Measurements from ENCODE around the gene CCDC196. TPM values are rescaled to one million over a fixed set of nuclear protein-coding genes. Genes with fewer than 3 reads are reported as not detected.

Gene CCDC196
- total and polyA plus RNA-seq, 10 of the 15 experiments (the other 5 are each of a cell fraction or from before 2014, with no cell fraction given): 0.03 to 0.52 (median 0.28) TPM; not detected in 7

GRCh38 chr14:66476964-66477363, 9.2 kb upstream of the CCDC196 start:
- H3K9me3 ChIP-seq (replicated peaks; ENCODE audit: control insufficient read depth, insufficient read depth, low read length): no peaks in the 10 kb centered on the region
- H3K4me3 ChIP-seq: no peak overlapping the region
- ChIA-PET CTCF (interaction anchor here (1.2 to 2.1 kb wide), 2 partner anchors 10 to 117 kb away, joined by 3 to 9 read pairs; no protein-coding TSS in a partner anchor), POLR2A (no interaction called here), SMC1A (ENCODE audit: uncharacterized antibody, unreplicated experiment) (interaction anchor here (1.0 to 2.6 kb wide), 3 partner anchors 10 to 30 kb away, joined by 3 to 10 read pairs (median 3); no protein-coding TSS in a partner anchor), RAD21 (ENCODE audit: unreplicated experiment) (interaction anchor here (0.8 to 1.1 kb wide), 3 partner anchors 18 to 118 kb away, joined by 3 read pairs; no protein-coding TSS in a partner anchor)
- intact Hi-C loops (cut with micrococcal nuclease; ENCODE audit: unreplicated experiment): no loop called here
- H4K20me1 ChIP-seq (ENCODE audit: control insufficient read depth, insufficient read depth): no peaks in the 10 kb centered on the region
- BruUV-seq (replicated peaks): no TSS peak
- no peaks in the 10 kb centered on the region for H3K27me3 ChIP-seq (replicated peaks in 1 of 2; ENCODE audit: control insufficient read depth in 2 of 2, insufficient read depth in 2 of 2, low read length in 1 of 2)
- DNase-seq (ENCODE audit: low read depth, low spot score) (no peak), FAIRE-seq (no peak), ATAC-seq (no peak)
- H3K27ac ChIP-seq (ENCODE audit: control insufficient read depth, insufficient read depth): no peak overlapping the region
- no peak overlapping the region for H3K4me2 ChIP-seq (ENCODE audit: control insufficient read depth, insufficient read depth)
- no peak overlapping the region for H2AFZ ChIP-seq (ENCODE audit: control insufficient read depth, low read depth, low read length)
- no peaks in the 10 kb centered on the region for H3K36me3 ChIP-seq (ENCODE audit: control insufficient read depth in 2 of 2, insufficient read depth in 2 of 2, low read length in 1 of 2)
- TF ChIP-seq RAD51 (IDR thresholded peaks at IDR 0.05) (no peak), RCOR1 (conservative IDR thresholded peaks at IDR 0.05; ENCODE audit: low read depth, low read length) (no peak), TAF1 (IDR thresholded peaks at IDR 0.05; ENCODE audit: borderline replicate concordance, low read depth, low read length) (no peak), KLF5 (IDR thresholded peaks at IDR 0.05; ENCODE audit: partially characterized antibody) (no peak)
- WGBS (ENCODE audit: insufficient coverage, insufficient replicate concordance, low lambda C conversion rate, missing lambda C conversion rate): 0% methylated on average over 1 of the region's 1 CpG
- H3K9ac ChIP-seq (ENCODE audit: control insufficient read depth, insufficient read depth, low read length): no peak overlapping the region
- H3K79me2 ChIP-seq (ENCODE audit: control insufficient read depth, insufficient read depth, low read length): no peaks in the 10 kb centered on the region
- in situ Hi-C loops (cut with MboI): no loop called here
- H3K4me1 ChIP-seq (ENCODE audit: control insufficient read depth, insufficient read depth, low read length): no peaks in the 10 kb centered on the region

DNA sequence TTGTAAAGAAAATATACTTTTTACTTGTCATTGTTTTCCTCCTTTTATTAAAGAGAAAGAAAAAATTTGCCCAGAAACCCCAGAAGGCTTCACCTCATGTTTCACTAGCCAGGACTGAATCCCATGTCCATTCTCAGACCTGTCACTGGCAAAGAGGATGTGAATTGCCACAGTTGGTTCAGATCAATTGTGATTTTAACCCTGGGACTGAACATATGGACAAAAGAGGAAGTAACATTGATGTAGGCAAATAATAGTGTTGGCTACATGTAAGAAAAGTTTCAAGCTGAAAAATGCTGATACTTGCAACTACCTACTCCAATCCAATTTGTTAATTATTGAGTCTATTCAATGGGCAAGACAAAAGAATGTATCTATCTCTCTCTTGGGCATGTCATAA, 8.6 kb upstream of the CCDC196 start:
- Histone ChIP-seq H3K36me3 (ENCODE audit: control insufficient read depth in 2 of 2, insufficient read depth in 2 of 2, low read length in 1 of 2) (no peaks in the 10 kb centered on the region), H3K4me3 (no peak overlapping the region), H3K79me2 (ENCODE audit: control insufficient read depth, insufficient read depth, low read length) (no peaks in the 10 kb centered on the region), H3K27ac (ENCODE audit: control insufficient read depth, insufficient read depth) (no peak overlapping the region), H2AFZ (ENCODE audit: control insufficient read depth, low read depth, low read length) (no peak overlapping the region), H3K27me3 (replicated peaks in 1 of 2; ENCODE audit: control insufficient read depth in 2 of 2, insufficient read depth in 2 of 2, low read length in 1 of 2) (no peaks in the 10 kb centered on the region), H3K9ac (ENCODE audit: control insufficient read depth, insufficient read depth, low read length) (no peak overlapping the region), H4K20me1 (ENCODE audit: control insufficient read depth, insufficient read depth) (no peaks in the 10 kb centered on the region), H3K9me3 (replicated peaks; ENCODE audit: control insufficient read depth, insufficient read depth, low read length) (no peaks in the 10 kb centered on the region), H3K4me1 (ENCODE audit: control insufficient read depth, insufficient read depth, low read length) (no peaks in the 10 kb centered on the region), H3K4me2 (ENCODE audit: control insufficient read depth, insufficient read depth) (no peak overlapping the region)
- in situ Hi-C loops (cut with MboI): no loop called here
- SMC1A ChIA-PET (ENCODE audit: uncharacterized antibody, unreplicated experiment): interaction anchor here (2.6 kb wide), 1 partner anchor 10 kb away, joined by 10 read pairs; no protein-coding TSS in a partner anchor
- peak; percentile 4 for DNase-seq (ENCODE audit: low read depth, low spot score)
- TF ChIP-seq ATF7 (IDR thresholded peaks at IDR 0.05; ENCODE audit: low read depth): no peak
- no TSS peak for BruUV-seq (replicated peaks)
- no peak for FAIRE-seq
- ATAC-seq: peak; percentile 49
- CTCF ChIA-PET: interaction anchor here (2.1 kb wide), 1 partner anchor 118 kb away, joined by 9 read pairs; no protein-coding TSS in a partner anchor
- POLR2A ChIA-PET: no interaction called here
- intact Hi-C loops (cut with micrococcal nuclease; ENCODE audit: unreplicated experiment): no loop called here
- RAD21 ChIA-PET (ENCODE audit: unreplicated experiment): interaction anchor here (0.8 to 1.1 kb wide), 3 partner anchors 18 to 118 kb away, joined by 3 read pairs; no protein-coding TSS in a partner anchor
